ENCODE data around the gene SAMD10. TPM values are rescaled to one million over a fixed set of nuclear protein-coding genes. Genes with fewer than 3 reads are reported as not detected.
"Not testable (repeated sequence)": the region's sequence is repeated elsewhere in the genome, so short reads cannot be mapped to it uniquely, and the experiment has no call there.

Gene SAMD10
- total and polyA plus RNA-seq, 2 experiments from 2014 or later: 1.3 TPM

DNA sequence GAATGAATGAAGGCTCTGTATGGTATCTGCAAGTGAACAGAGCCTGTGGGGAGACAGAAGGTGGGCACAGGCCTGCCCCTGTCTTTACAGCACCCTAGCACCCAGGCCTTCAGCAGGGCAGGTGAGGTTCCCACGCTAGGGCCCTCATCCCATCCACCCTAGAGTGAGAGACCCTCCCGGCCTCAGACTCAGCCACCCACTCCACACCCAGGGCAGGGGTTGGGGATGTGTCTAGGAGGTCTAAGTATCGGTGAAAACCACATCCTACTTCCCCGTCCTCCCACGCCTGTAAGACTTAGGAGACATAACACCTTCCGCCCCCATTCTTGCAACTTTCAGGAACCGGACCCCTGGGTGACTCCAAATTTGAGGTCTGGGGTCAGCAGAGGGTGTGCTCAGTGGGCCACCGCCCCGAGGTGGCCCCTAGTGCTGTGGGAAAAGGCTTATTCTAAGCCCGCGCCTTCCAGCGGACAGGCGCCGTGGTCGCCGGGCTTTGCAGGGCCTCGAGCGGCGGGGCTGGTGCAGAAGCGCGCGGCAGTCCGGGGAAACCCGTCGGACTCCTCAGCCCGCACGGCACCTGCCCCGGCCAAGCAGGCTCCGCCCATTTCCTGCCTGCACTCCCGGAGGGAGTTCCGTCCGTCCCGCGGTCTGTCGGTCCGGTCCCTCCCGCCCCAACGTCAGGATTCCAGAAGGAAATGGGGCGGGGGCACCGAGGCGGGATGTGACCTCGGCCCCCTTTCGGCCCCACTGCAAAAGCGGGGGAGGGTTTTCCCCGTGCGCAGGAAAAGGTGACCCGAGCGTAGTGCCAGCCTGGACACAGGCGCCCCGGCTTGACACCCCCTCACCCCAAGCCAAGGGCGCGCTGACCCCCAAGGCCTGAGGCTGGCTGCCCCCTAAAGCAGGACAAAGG, 868 bp downstream of the SAMD10 start:
- H3K4me1 ChIP-seq (ENCODE audit: insufficient read depth): peaks cover 14% of the 10 kb centered on the region
- TF ChIP-seq EZH2phosphoT487 (IDR thresholded peaks at IDR 0.05; ENCODE audit: insufficient read depth, low read depth) (no peak), EZH2 (IDR thresholded peaks at IDR 0.05; ENCODE audit: insufficient read depth, poor library complexity, severe bottlenecking) (no peak)
- peak overlapping the region; percentile 74 for H3K4me2 ChIP-seq (ENCODE audit: unreplicated experiment)
- no peaks in the 10 kb centered on the region; the same call in 1 of the 2 replicates for H3K36me3 ChIP-seq (ENCODE audit: low read depth)
- H3K79me2 ChIP-seq (ENCODE audit: insufficient read depth): peaks cover 24% of the 10 kb centered on the region
- H3K9me2 ChIP-seq (ENCODE audit: insufficient read depth): no peaks in the 10 kb centered on the region
- no peak overlapping the region for H3K9ac ChIP-seq
- no peaks in the 10 kb centered on the region for H3K9me3 ChIP-seq (ENCODE audit: low read depth)
- H3K27me3 ChIP-seq (replicated peaks; ENCODE audit: insufficient read depth): no peaks in the 10 kb centered on the region
- in situ Hi-C loops (cut with MboI): no loop called here
- peak; percentile 45 for DNase-seq
- H3K27ac ChIP-seq: no peak overlapping the region
- H4K20me1 ChIP-seq (ENCODE audit: insufficient read depth): no peaks in the 10 kb centered on the region
- H3F3A ChIP-seq (ENCODE audit: insufficient read depth): peaks cover under 1% of the 10 kb centered on the region; the same call in 1 of the 2 replicates
- H2AFZ ChIP-seq: peak overlapping the region; percentile 79
- H3K4me3 ChIP-seq: peak overlapping the region; percentile 56
- WGBS, 2 experiments (ENCODE audit: low coverage in 1 of 2, low lambda C conversion rate in 2 of 2, missing lambda C conversion rate in 2 of 2): 33 to 59% methylated on average over 12 to 51 of the region's 52 CpGs

GRCh38 chr20:63977739-63978276, 1.6 kb downstream of the SAMD10 start:
- H3F3A ChIP-seq (ENCODE audit: insufficient read depth): peaks cover 8% of the 10 kb centered on the region
- H3K9me2 ChIP-seq (ENCODE audit: insufficient read depth): no peaks in the 10 kb centered on the region
- peaks cover 14% of the 10 kb centered on the region for H3K4me1 ChIP-seq (ENCODE audit: insufficient read depth)
- no peak overlapping the region for H3K27ac ChIP-seq
- no peaks in the 10 kb centered on the region for H3K27me3 ChIP-seq (replicated peaks; ENCODE audit: insufficient read depth)
- TF ChIP-seq EZH2 (IDR thresholded peaks at IDR 0.05; ENCODE audit: insufficient read depth, poor library complexity, severe bottlenecking): no peak
- no peak for TF ChIP-seq EZH2phosphoT487 (IDR thresholded peaks at IDR 0.05; ENCODE audit: insufficient read depth, low read depth)
- no peak overlapping the region for H3K9ac ChIP-seq
- no peak overlapping the region for H2AFZ ChIP-seq
- H3K9me3 ChIP-seq (ENCODE audit: low read depth): no peaks in the 10 kb centered on the region
- H3K79me2 ChIP-seq (ENCODE audit: insufficient read depth): peaks cover 17% of the 10 kb centered on the region
- peak; percentile 64 for DNase-seq
- 63 to 68% methylated on average over 16 of the region's 16 CpGs for WGBS, 2 experiments (ENCODE audit: low coverage in 1 of 2, low lambda C conversion rate in 2 of 2, missing lambda C conversion rate in 2 of 2)
- H3K4me2 ChIP-seq (ENCODE audit: unreplicated experiment): no peak overlapping the region
- in situ Hi-C loops (cut with MboI): no loop called here
- no peaks in the 10 kb centered on the region for H3K36me3 ChIP-seq (ENCODE audit: low read depth)
- no peak overlapping the region for H3K4me3 ChIP-seq
- no peaks in the 10 kb centered on the region for H4K20me1 ChIP-seq (ENCODE audit: insufficient read depth)

DNA sequence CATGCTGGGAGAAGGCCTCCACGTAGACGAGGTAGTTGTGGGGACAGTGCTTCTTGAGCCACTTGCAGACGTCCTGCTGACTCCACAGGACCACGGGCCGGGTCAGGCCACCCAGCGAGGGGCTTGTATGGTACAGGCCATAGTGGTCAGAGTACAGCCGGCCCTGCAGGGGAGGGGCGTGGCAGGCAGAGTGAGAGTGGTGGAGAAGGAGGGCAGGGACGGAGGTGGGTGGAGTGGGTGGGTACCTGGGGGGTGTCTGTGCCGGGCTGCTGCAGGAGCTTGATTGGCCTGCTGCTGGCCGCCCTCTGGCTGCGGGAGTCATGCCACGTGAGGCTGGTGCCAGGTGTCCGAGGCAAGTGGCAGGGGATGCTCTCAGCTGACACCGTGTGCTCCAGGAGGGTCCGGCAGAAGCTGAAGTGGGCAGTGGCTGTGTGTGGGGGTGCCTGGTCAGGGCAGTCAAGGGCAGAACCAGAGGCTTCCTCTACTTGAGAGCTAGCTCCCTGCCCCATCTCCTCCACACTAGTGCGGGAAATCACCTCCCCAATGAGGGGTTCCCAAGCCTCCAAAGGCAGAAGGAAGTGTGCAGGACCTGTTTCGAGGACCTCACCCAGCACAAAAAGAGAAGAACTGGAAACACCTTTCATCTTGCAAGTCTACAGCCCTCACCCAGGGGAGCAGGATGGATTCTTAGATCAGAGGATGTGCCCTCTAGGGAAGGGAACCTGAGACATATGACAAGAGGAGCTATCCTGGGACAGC, 2.3 kb downstream of the SAMD10 start:
- H3K27ac ChIP-seq: no peak overlapping the region
- no peak overlapping the region for H3K4me3 ChIP-seq
- peaks cover 10% of the 10 kb centered on the region for H3K79me2 ChIP-seq (ENCODE audit: insufficient read depth)
- in situ Hi-C loops (cut with MboI): no loop called here
- no peak overlapping the region for H3K9ac ChIP-seq
- H3K4me1 ChIP-seq (ENCODE audit: insufficient read depth): peaks cover 9% of the 10 kb centered on the region
- H3K4me2 ChIP-seq (ENCODE audit: unreplicated experiment): no peak overlapping the region
- no peak for TF ChIP-seq EZH2phosphoT487 (IDR thresholded peaks at IDR 0.05; ENCODE audit: insufficient read depth, low read depth)
- no peak for TF ChIP-seq EZH2 (IDR thresholded peaks at IDR 0.05; ENCODE audit: insufficient read depth, poor library complexity, severe bottlenecking)
- no peaks in the 10 kb centered on the region for H3K9me3 ChIP-seq (ENCODE audit: low read depth)
- H3K36me3 ChIP-seq (ENCODE audit: low read depth): no peaks in the 10 kb centered on the region
- no peaks in the 10 kb centered on the region for H4K20me1 ChIP-seq (ENCODE audit: insufficient read depth)
- 89% methylated on average over 13 to 18 of the region's 18 CpGs for WGBS, 2 experiments (ENCODE audit: low coverage in 1 of 2, low lambda C conversion rate in 2 of 2, missing lambda C conversion rate in 2 of 2)
- H3F3A ChIP-seq (ENCODE audit: insufficient read depth): peaks cover 8% of the 10 kb centered on the region
- no peak overlapping the region for H2AFZ ChIP-seq
- no peak for DNase-seq
- H3K27me3 ChIP-seq (replicated peaks; ENCODE audit: insufficient read depth): no peaks in the 10 kb centered on the region
- no peaks in the 10 kb centered on the region for H3K9me2 ChIP-seq (ENCODE audit: insufficient read depth)

DNA sequence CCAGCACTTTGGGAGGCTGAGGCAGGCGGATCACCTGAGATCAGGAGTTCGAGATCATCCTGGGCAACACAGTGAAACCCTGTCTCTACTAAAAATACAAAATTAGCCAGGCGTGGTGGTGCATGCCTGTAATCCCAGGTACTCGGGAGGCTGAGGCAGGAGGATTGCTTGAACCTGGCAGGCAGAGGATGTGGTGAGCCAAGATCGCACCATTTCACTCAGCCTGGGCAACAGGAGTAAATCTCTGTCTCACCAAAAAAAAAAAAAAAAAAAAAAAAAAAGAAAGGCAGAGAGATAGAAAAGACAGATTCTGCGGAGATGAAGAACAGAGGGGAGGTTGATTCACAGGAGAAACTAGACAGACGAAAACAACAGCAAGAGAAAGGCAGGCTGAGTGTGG, 2.9 kb downstream of the SAMD10 start:
- H3F3A ChIP-seq (ENCODE audit: insufficient read depth); DNase-seq; H3K9ac ChIP-seq; H3K9me3 ChIP-seq (ENCODE audit: low read depth); H3K36me3 ChIP-seq (ENCODE audit: low read depth); H4K20me1 ChIP-seq (ENCODE audit: insufficient read depth); H3K4me3 ChIP-seq; H3K4me1 ChIP-seq (ENCODE audit: insufficient read depth); H3K9me2 ChIP-seq (ENCODE audit: insufficient read depth); in situ Hi-C loops (cut with MboI); H2AFZ ChIP-seq; H3K4me2 ChIP-seq (ENCODE audit: unreplicated experiment); H3K27ac ChIP-seq; H3K27me3 ChIP-seq (replicated peaks; ENCODE audit: insufficient read depth); H3K79me2 ChIP-seq (ENCODE audit: insufficient read depth): not testable (repeated sequence)
- WGBS, 2 experiments (ENCODE audit: low coverage in 1 of 2, low lambda C conversion rate in 2 of 2, missing lambda C conversion rate in 2 of 2): 90 to 92% methylated on average over 7 of the region's 7 CpGs

Data from GM23248 (cell line).